Panc1 (cell line): ENCODE measurements around the gene ADAMTS15.

ENCODE experiments used
- CTCF ChIP-seq: fragments of 450-650 bp; IDR thresholded peaks from 2 replicates; pipeline ENCODE4 v1.5.1; 2017; ENCODE audit warnings: mild to moderate bottlenecking
- POLR2AphosphoS5 ChIP-seq: IDR thresholded peaks from 2 replicates; pipeline ENCODE4 v1.6.1; 2012; ENCODE audit warnings: mild to moderate bottlenecking, low read depth, low read length, moderate library complexity
- REST ChIP-seq, 2 experiments: IDR thresholded peaks; 2 replicates each; pipeline ENCODE4 v1.6.1; 2011 to 2012; ENCODE audit warnings: low read depth in 2 of 2, control low read depth in 1 of 2, low read length in 1 of 2, mild to moderate bottlenecking in 1 of 2, moderate library complexity in 1 of 2; ENCODE audit not compliant: insufficient read depth in 1 of 2
- SIN3A ChIP-seq: IDR thresholded peaks from 2 replicates; pipeline ENCODE4 v1.6.1; 2012; ENCODE audit warnings: low read depth, mild to moderate bottlenecking, low read length, moderate library complexity, borderline replicate concordance; ENCODE audit not compliant: insufficient read depth

GRCh38 chr11:130524132-130524790, 75.8 kb downstream of the ADAMTS15 start:
- TF ChIP-seq CTCF (no peak), POLR2AphosphoS5 (no peak), REST (IDR thresholded peaks at IDR 0.05; ENCODE audit: insufficient read depth in 1 of 2, low read depth in 2 of 2, low read length in 1 of 2) (no peak), SIN3A (no peak)
